ENCODE measurements around the gene GAS2L2. TPM values are rescaled to one million over a fixed set of nuclear protein-coding genes. Genes with fewer than 3 reads are reported as not detected.

The GAS2L2 gene
- total and polyA plus RNA-seq, 2 donors (not counting 1 experiment from before 2014, with no cell fraction given) = 0.09 to 0.17 TPM

GRCh38 chr17:35701491-35701890 lies 51.5 kb downstream of the GAS2L2 start:
- no peak overlapping the region for H3K4me2 ChIP-seq (replicated peaks; ENCODE audit: low read depth, low read length, poor library complexity, severe bottlenecking)
- no peaks in the 10 kb centered on the region for H3K4me1 ChIP-seq (ENCODE audit: control insufficient read depth in 2 of 2, insufficient read depth in 2 of 2, low read length in 2 of 2)
- H3K9me3 ChIP-seq (ENCODE audit: control extremely low read depth in 1 of 3, control insufficient read depth in 2 of 3, insufficient read depth in 1 of 3, low read length in 2 of 3) = peaks cover 0 to 6% (median 0%) of the 10 kb centered on the region in 3 donors
- no peak overlapping the region for H3K27ac ChIP-seq (ENCODE audit: low read length in 2 of 2)
- ATAC-seq (ENCODE audit: low read depth) (no peak), DNase-seq (no peak)
- H2AFZ ChIP-seq (ENCODE audit: insufficient read depth, low read depth, low read length, poor library complexity, severe bottlenecking) = no peak overlapping the region
- Mint-ChIP-seq H3K27me3 (no peaks in the 10 kb centered on the region), H3K27ac (no peak overlapping the region), H3K4me3 (no peak overlapping the region), H3K9me3 (ENCODE audit: insufficient read depth) (peaks cover 2% of the 10 kb centered on the region), H3K4me1 (peaks cover 3% of the 10 kb centered on the region)
- ChIA-PET POLR2A (no interaction called here), CTCF (no interaction called here)
- H3K27me3 ChIP-seq (replicated peaks in 1 of 4; ENCODE audit: control extremely low read depth in 1 of 4, control insufficient read depth in 3 of 4, insufficient read depth in 4 of 4, low read length in 3 of 4) = no peaks in the 10 kb centered on the region
- H3K9ac ChIP-seq (ENCODE audit: low read length) = no peak overlapping the region
- H4K20me1 ChIP-seq (ENCODE audit: control insufficient read depth, insufficient read depth, low read length, poor library complexity, severe bottlenecking) = peaks cover 4% of the 10 kb centered on the region
- H3K36me3 ChIP-seq (replicated peaks in 1 of 2; ENCODE audit: control extremely low read depth in 1 of 2, control insufficient read depth in 1 of 2, extremely low read depth in 1 of 2, insufficient read depth in 2 of 2, low read length in 1 of 2) = peaks cover 3 to 19% of the 10 kb centered on the region in 2 experiments
- intact Hi-C loops (cut with micrococcal nuclease) = no loop called here
- 100% methylated on average over 3 of the region's 5 CpGs for WGBS (ENCODE audit: insufficient coverage)
- H3K4me3 ChIP-seq (ENCODE audit: control extremely low read depth in 1 of 5, extremely low read depth in 1 of 5, insufficient read depth in 1 of 5, low read depth in 2 of 5, low read length in 4 of 5) = no peak overlapping the region
- no peak for TF ChIP-seq EZH2 (IDR thresholded peaks at IDR 0.05; ENCODE audit: borderline replicate concordance, insufficient read depth, low read depth, low read length, poor library complexity, severe bottlenecking)
- TF ChIP-seq, protein P1, sequence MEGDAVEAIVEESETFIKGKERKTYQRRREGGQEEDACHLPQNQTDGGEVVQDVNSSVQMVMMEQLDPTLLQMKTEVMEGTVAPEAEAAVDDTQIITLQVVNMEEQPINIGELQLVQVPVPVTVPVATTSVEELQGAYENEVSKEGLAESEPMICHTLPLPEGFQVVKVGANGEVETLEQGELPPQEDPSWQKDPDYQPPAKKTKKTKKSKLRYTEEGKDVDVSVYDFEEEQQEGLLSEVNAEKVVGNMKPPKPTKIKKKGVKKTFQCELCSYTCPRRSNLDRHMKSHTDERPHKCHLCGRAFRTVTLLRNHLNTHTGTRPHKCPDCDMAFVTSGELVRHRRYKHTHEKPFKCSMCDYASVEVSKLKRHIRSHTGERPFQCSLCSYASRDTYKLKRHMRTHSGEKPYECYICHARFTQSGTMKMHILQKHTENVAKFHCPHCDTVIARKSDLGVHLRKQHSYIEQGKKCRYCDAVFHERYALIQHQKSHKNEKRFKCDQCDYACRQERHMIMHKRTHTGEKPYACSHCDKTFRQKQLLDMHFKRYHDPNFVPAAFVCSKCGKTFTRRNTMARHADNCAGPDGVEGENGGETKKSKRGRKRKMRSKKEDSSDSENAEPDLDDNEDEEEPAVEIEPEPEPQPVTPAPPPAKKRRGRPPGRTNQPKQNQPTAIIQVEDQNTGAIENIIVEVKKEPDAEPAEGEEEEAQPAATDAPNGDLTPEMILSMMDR (IDR thresholded peaks at IDR 0.05) = no peak
- H3K79me2 ChIP-seq (ENCODE audit: control insufficient read depth, insufficient read depth, low read length) = no peaks in the 10 kb centered on the region

- Histone ChIP-seq H3K4me3 (ENCODE audit: control extremely low read depth in 1 of 5, extremely low read depth in 1 of 5, insufficient read depth in 1 of 5, low read depth in 2 of 5, low read length in 4 of 5) (no peak overlapping the region), H3K36me3 (replicated peaks in 1 of 2; ENCODE audit: control extremely low read depth in 1 of 2, control insufficient read depth in 1 of 2, extremely low read depth in 1 of 2, insufficient read depth in 2 of 2, low read length in 1 of 2) (peaks cover 6 to 26% of the 10 kb centered on the region in 2 experiments), H3K79me2 (ENCODE audit: control insufficient read depth, insufficient read depth, low read length) (no peaks in the 10 kb centered on the region), H3K27ac (ENCODE audit: low read length in 2 of 2) (no peak overlapping the region), H3K9ac (ENCODE audit: low read length) (no peak overlapping the region), H3K9me3 (ENCODE audit: control extremely low read depth in 1 of 3, control insufficient read depth in 2 of 3, insufficient read depth in 1 of 3, low read length in 2 of 3) (peaks cover 0 to 6% (median 0%) of the 10 kb centered on the region in 3 donors), H3K4me1 (ENCODE audit: control insufficient read depth in 2 of 2, insufficient read depth in 2 of 2, low read length in 2 of 2) (no peaks in the 10 kb centered on the region), H2AFZ (ENCODE audit: insufficient read depth, low read depth, low read length, poor library complexity, severe bottlenecking) (no peak overlapping the region), H3K4me2 (replicated peaks; ENCODE audit: low read depth, low read length, poor library complexity, severe bottlenecking) (no peak overlapping the region), H3K27me3 (replicated peaks in 1 of 4; ENCODE audit: control extremely low read depth in 1 of 4, control insufficient read depth in 3 of 4, insufficient read depth in 4 of 4, low read length in 3 of 4) (no peaks in the 10 kb centered on the region), H4K20me1 (ENCODE audit: control insufficient read depth, insufficient read depth, low read length, poor library complexity, severe bottlenecking) (peaks cover 4% of the 10 kb centered on the region)
- Mint-ChIP-seq H3K9me3 (ENCODE audit: insufficient read depth) (peaks cover 2% of the 10 kb centered on the region), H3K4me3 (no peak overlapping the region), H3K4me1 (no peaks in the 10 kb centered on the region), H3K27ac (no peak overlapping the region), H3K27me3 (no peaks in the 10 kb centered on the region)
- intact Hi-C loops (cut with micrococcal nuclease) = no loop called here
- DNase-seq = no peak
- ATAC-seq (ENCODE audit: low read depth) = no peak
- CTCF ChIA-PET = interaction anchor here (0.9 kb wide), 1 partner anchor 47 kb away, joined by 3 read pairs; no protein-coding TSS in a partner anchor
- POLR2A ChIA-PET = no interaction called here
- TF ChIP-seq, protein P1 (IDR thresholded peaks at IDR 0.05) = no peak
- no peak for TF ChIP-seq EZH2 (IDR thresholded peaks at IDR 0.05; ENCODE audit: borderline replicate concordance, insufficient read depth, low read depth, low read length, poor library complexity, severe bottlenecking)
- WGBS (ENCODE audit: insufficient coverage) = 100% methylated on average over 2 of the region's 6 CpGs
Measured at GRCh38 chr17:35700150-35700549, 52.9 kb downstream of the GAS2L2 start.
